Measurements from ENCODE around the gene BNIP1.

DNA sequence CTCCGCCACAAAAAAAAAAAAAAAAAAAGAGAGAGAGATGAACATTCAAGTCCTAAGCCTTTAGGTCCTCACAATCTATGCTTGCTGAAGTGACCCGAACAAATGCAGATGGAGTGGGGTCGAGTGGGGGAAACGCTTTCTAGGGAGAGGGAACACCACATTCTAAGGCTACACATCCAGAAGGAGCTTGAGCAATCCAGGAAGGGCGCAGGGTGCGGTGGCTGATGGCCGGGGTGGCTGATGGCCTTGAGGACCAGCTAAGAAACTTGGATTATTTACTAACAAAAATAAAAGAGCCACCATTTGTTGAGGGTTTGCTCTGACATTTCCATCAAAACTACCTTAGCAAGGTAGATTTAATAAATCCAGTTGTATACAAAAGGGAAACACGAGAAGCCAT, 764 bp upstream of the BNIP1 start:
- no peak for TF ChIP-seq CTCF (IDR thresholded peaks at IDR 0.05)
- no peak for TF ChIP-seq POLR2A (IDR thresholded peaks at IDR 0.05)
